ENCODE measurements around the gene SV2C. TPM values are rescaled to one million over a fixed set of nuclear protein-coding genes. Genes with fewer than 3 reads are reported as not detected.
"Not testable (repeated sequence)": the region's sequence is repeated elsewhere in the genome, so short reads cannot be mapped to it uniquely, and the experiment has no call there.

SV2C gene
- total RNA-seq, 1 donor from 2014 or later: not detected

GRCh38 chr5:76366596-76366995, 283.4 kb downstream of the SV2C start:
- Mint-ChIP-seq H3K27me3 (peaks cover 4% of the 10 kb centered on the region), H3K36me3 (ENCODE audit: low read depth) (no peaks in the 10 kb centered on the region), H3K4me3 (no peak overlapping the region), H3K27ac (no peak overlapping the region), H3K4me1 (no peaks in the 10 kb centered on the region), H3K9me3 (no peaks in the 10 kb centered on the region)
- intact Hi-C loops (cut with micrococcal nuclease): no loop called here
- DNase-seq (no peak), ATAC-seq (ENCODE audit: low read depth) (no peak)
- ChIA-PET CTCF (no interaction called here), POLR2A (no interaction called here)
- TF ChIP-seq CTCF (IDR thresholded peaks at IDR 0.05): no peak

GRCh38 chr5:76367623-76368371, 284.6 kb downstream of the SV2C start:
- H3K36me3 Mint-ChIP-seq (ENCODE audit: low read depth): no peaks in the 10 kb centered on the region
- peaks cover 2% of the 10 kb centered on the region for H3K27me3 Mint-ChIP-seq
- POLR2A ChIA-PET: interaction anchor here (0.6 kb wide), 1 partner anchor 35 kb away, joined by 4 read pairs; no protein-coding TSS in a partner anchor
- no peak for TF ChIP-seq CTCF (IDR thresholded peaks at IDR 0.05)
- CTCF ChIA-PET: no interaction called here
- DNase-seq (no peak), ATAC-seq (ENCODE audit: low read depth) (no peak)
- H3K4me1 Mint-ChIP-seq: no peaks in the 10 kb centered on the region
- H3K27ac Mint-ChIP-seq: no peak overlapping the region
- intact Hi-C loops (cut with micrococcal nuclease): no loop called here
- no peak overlapping the region for H3K4me3 Mint-ChIP-seq
- H3K9me3 Mint-ChIP-seq: no peaks in the 10 kb centered on the region

GRCh38 chr5:76368941-76369340, 285.8 kb downstream of the SV2C start:
- no peaks in the 10 kb centered on the region for H3K36me3 Mint-ChIP-seq (ENCODE audit: low read depth)
- no peak for TF ChIP-seq CTCF (IDR thresholded peaks at IDR 0.05)
- ATAC-seq (ENCODE audit: low read depth) (no peak), DNase-seq (no peak)
- no peak overlapping the region for H3K4me3 Mint-ChIP-seq
- intact Hi-C loops (cut with micrococcal nuclease): no loop called here
- no peaks in the 10 kb centered on the region for H3K4me1 Mint-ChIP-seq
- CTCF ChIA-PET: no interaction called here
- H3K27me3 Mint-ChIP-seq: peaks cover under 1% of the 10 kb centered on the region
- no peaks in the 10 kb centered on the region for H3K9me3 Mint-ChIP-seq
- POLR2A ChIA-PET: no interaction called here
- H3K27ac Mint-ChIP-seq: no peak overlapping the region

GRCh38 chr5:76369668-76370067, 286.5 kb downstream of the SV2C start:
- POLR2A ChIA-PET; intact Hi-C loops (cut with micrococcal nuclease); H3K36me3 Mint-ChIP-seq (ENCODE audit: low read depth); DNase-seq; CTCF ChIA-PET; H3K4me1 Mint-ChIP-seq; H3K27me3 Mint-ChIP-seq; H3K27ac Mint-ChIP-seq; H3K9me3 Mint-ChIP-seq; ATAC-seq (ENCODE audit: low read depth); H3K4me3 Mint-ChIP-seq: not testable (repeated sequence)

- CTCF ChIA-PET: no interaction called here
- Mint-ChIP-seq H3K36me3 (ENCODE audit: low read depth) (no peaks in the 10 kb centered on the region), H3K27ac (no peak overlapping the region), H3K9me3 (no peaks in the 10 kb centered on the region), H3K27me3 (no peaks in the 10 kb centered on the region), H3K4me1 (no peaks in the 10 kb centered on the region), H3K4me3 (no peak overlapping the region)
- ATAC-seq (ENCODE audit: low read depth): no peak
- intact Hi-C loops (cut with micrococcal nuclease): no loop called here
- POLR2A ChIA-PET: no interaction called here
- DNase-seq: no peak
- TF ChIP-seq CTCF (IDR thresholded peaks at IDR 0.05): no peak
These were observed 288.8 kb downstream of the SV2C start for GRCh38 chr5:76371960-76372322.

Measured in activated B cell treated with CpG ODN at 0.5 μM for 24 hours (primary cell).